ENCODE data around the gene ANKRD23.

DNA sequence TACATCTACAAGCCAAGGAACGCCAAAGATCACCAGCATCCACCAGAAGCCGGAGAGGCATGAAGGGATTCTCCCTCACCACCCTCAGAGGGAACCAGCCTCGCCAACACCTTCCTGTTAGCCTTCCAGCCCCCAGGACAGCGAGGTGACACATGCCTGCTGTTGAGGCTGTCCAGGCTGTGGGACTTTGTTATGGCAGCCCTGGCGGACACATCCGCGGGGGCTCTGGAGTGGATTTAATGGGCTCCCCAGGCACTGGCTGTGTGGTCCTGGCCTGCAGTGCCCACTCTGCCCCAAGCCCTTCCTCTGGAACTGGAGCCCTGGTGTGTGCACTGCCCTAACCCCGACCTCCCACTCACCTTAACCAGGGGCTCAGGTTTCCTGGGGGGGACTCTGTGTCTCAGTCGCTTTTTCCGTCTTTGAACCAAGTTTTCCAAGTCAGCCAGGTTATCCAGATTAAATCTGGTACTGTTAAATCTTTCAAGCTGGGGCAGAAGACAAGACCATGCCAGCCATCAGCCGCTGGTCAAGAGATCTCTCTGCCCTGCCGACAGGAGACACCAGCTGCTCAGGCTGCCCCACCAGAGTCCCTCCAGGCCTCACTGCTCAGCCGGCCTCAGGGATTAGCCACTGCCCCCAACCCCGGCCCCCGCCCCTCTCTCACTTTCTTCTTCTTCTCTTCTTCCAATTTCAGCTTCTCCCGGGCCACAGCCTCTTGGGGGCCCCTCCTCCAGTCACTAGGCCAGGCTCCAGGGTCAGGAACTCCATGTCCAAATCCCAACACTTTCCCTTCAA is 1.9 kb downstream of the ANKRD23 start:
- TF ChIP-seq, protein P1, sequence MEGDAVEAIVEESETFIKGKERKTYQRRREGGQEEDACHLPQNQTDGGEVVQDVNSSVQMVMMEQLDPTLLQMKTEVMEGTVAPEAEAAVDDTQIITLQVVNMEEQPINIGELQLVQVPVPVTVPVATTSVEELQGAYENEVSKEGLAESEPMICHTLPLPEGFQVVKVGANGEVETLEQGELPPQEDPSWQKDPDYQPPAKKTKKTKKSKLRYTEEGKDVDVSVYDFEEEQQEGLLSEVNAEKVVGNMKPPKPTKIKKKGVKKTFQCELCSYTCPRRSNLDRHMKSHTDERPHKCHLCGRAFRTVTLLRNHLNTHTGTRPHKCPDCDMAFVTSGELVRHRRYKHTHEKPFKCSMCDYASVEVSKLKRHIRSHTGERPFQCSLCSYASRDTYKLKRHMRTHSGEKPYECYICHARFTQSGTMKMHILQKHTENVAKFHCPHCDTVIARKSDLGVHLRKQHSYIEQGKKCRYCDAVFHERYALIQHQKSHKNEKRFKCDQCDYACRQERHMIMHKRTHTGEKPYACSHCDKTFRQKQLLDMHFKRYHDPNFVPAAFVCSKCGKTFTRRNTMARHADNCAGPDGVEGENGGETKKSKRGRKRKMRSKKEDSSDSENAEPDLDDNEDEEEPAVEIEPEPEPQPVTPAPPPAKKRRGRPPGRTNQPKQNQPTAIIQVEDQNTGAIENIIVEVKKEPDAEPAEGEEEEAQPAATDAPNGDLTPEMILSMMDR (IDR thresholded peaks at IDR 0.05): no peak
- no peak for TF ChIP-seq POLR2A (IDR thresholded peaks at IDR 0.05)
